ENCODE results near the gene MAPK10. TPM values are rescaled to one million over a fixed set of nuclear protein-coding genes. Genes with fewer than 3 reads are reported as not detected.

The MAPK10 gene
- total and polyA plus RNA-seq, 2 of the 8 experiments (the other 6 are each of a cell fraction or from before 2014, with no cell fraction given): 2.5 to 3.1 TPM

DNA sequence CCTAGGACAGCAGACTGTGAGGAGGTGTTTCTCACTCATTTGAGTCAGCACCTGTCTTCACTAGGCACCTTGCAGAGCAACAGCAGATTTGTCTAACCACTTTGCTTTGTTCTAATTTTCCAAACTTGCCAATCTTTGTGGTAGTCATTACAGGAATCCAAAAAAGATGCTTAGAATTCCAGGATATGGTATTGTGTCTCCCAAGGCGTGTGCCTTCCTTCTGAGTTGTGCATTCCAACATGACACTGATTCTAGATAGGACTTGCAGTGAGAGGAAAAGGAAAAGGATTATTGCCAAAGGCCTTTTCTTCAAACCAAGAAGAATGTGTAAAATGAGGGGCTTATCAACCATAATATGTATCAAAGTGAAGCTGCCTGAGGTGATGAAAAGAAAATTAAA lies 126.2 kb downstream of the MAPK10 start:
- H2BK12ac ChIP-seq (ENCODE audit: low read depth, low read length): no peak overlapping the region
- H3K14ac ChIP-seq (ENCODE audit: insufficient read length): no peak overlapping the region
- H4K8ac ChIP-seq (ENCODE audit: extremely low read depth, insufficient read depth, low read length): no peak overlapping the region
- H3K4me3 ChIP-seq (ENCODE audit: extremely low read depth in 1 of 4, insufficient read depth in 2 of 4, low read depth in 3 of 4, low read length in 4 of 4): no peak overlapping the region
- TF ChIP-seq SRF (IDR thresholded peaks at IDR 0.05; ENCODE audit: low read depth, low read length) (no peak), YY1 (IDR thresholded peaks at IDR 0.05; ENCODE audit: low read depth, low read length) (no peak), HDAC6 (IDR thresholded peaks at IDR 0.05; ENCODE audit: low read depth, low read length) (no peak), POU5F1 (IDR thresholded peaks at IDR 0.05; ENCODE audit: low read depth, low read length) (no peak), SIX5 (IDR thresholded peaks at IDR 0.05; ENCODE audit: low read depth, low read length) (no peak), POLR2AphosphoS5 (IDR thresholded peaks at IDR 0.05; ENCODE audit: low read depth, low read length) (no peak)
- H2BK5ac ChIP-seq (ENCODE audit: low read depth, low read length): no peak overlapping the region
- FAIRE-seq (no peak), DNase-seq (ENCODE audit: low read depth in 1 of 2, low spot score in 2 of 2) (no peak)
- H3K4me2 ChIP-seq (ENCODE audit: insufficient read depth in 1 of 2, low read depth in 2 of 2, low read length in 2 of 2): no peak overlapping the region; a peak in 1 of 4 replicates
- WGBS, 2 experiments (ENCODE audit: extremely low coverage in 1 of 2, insufficient coverage in 1 of 2, insufficient read length in 1 of 2, insufficient replicate concordance in 2 of 2, low coverage in 1 of 2, low lambda C conversion rate in 2 of 2, missing lambda C conversion rate in 1 of 2): 76% methylated on average over 1 of the region's 1 CpG; no CpG with 5 or more reads in 1 of the 2 experiments
- H3K18ac ChIP-seq (ENCODE audit: extremely low read depth, low read length): no peak overlapping the region
- no peak overlapping the region for H3K23ac ChIP-seq (ENCODE audit: insufficient read length)
- H3K79me2 ChIP-seq (ENCODE audit: control insufficient read depth in 1 of 2, insufficient read depth in 2 of 2, low read length in 2 of 2): no peaks in the 10 kb centered on the region
- H2BK120ac ChIP-seq (replicated peaks; ENCODE audit: low read depth, low read length): no peak overlapping the region
- H2AFZ ChIP-seq (ENCODE audit: low read length): peak overlapping the region; percentile 30; the same call in 1 of the 2 replicates
- peaks cover 0 to 4% (median 3%) of the 10 kb centered on the region in 4 experiments; a peak in 3 of 7 replicates for H3K4me1 ChIP-seq (replicated peaks in 1 of 4; ENCODE audit: control insufficient read depth in 3 of 4, insufficient read depth in 4 of 4, low read length in 3 of 4)
- ChIA-PET CTCF (ENCODE audit: partially characterized antibody) (interaction anchor here (1.9 kb wide), 1 partner anchor 9 kb away, joined by 7 read pairs; no protein-coding TSS in a partner anchor), POLR2A (ENCODE audit: partially characterized antibody) (no interaction called here)
- H4K91ac ChIP-seq (replicated peaks; ENCODE audit: insufficient read length, low read length): no peak overlapping the region
- H2AK5ac ChIP-seq (ENCODE audit: low read depth, low read length): no peak overlapping the region
- H4K5ac ChIP-seq (ENCODE audit: insufficient read length, low read depth, low read length): no peak overlapping the region
- H3K4ac ChIP-seq (replicated peaks; ENCODE audit: insufficient read length, low read depth, low read length): no peak overlapping the region
- no peak overlapping the region for H3K27ac ChIP-seq (ENCODE audit: low read depth, low read length)
- H3K56ac ChIP-seq (replicated peaks; ENCODE audit: insufficient read length, low read depth, low read length): no peak overlapping the region
- no peak overlapping the region for H2BK20ac ChIP-seq (ENCODE audit: low read length)
- no peaks in the 10 kb centered on the region for H3K23me2 ChIP-seq (ENCODE audit: low read depth, low read length)
- H3K27me3 ChIP-seq (replicated peaks in 1 of 4; ENCODE audit: control insufficient read depth in 3 of 4, extremely low read depth in 1 of 4, insufficient read depth in 3 of 4, low read length in 3 of 4): no peaks in the 10 kb centered on the region
- H3K36me3 ChIP-seq (ENCODE audit: control insufficient read depth in 2 of 4, insufficient read depth in 4 of 4, low read length in 3 of 4): no peaks in the 10 kb centered on the region
- H3K79me1 ChIP-seq (ENCODE audit: low read depth, low read length): no peaks in the 10 kb centered on the region
- no peaks in the 10 kb centered on the region for H3K9me3 ChIP-seq (ENCODE audit: insufficient read depth in 2 of 2, low read depth in 1 of 2, low read length in 1 of 2)
- no peak overlapping the region for H2BK15ac ChIP-seq (ENCODE audit: low read length)
- no peak overlapping the region for H3K9ac ChIP-seq (replicated peaks in 1 of 4; ENCODE audit: extremely low read depth in 1 of 4, low read depth in 3 of 4, low read length in 3 of 4)
- no peaks in the 10 kb centered on the region for H4K20me1 ChIP-seq (replicated peaks in 1 of 2; ENCODE audit: control insufficient read depth in 1 of 2, insufficient read depth in 2 of 2, low read length in 2 of 2)
